HG03558 (cell line): ENCODE data around the gene UGT8.
"Not testable (repeated sequence)": the region's sequence is repeated elsewhere in the genome, so short reads cannot be mapped to it uniquely, and the experiment has no call there.

Experiments
- ATAC-seq: cut with Tn5 transposase; IDR thresholded peaks from one replicate; pipeline ENCODE4 v1.9.1; 2021; ENCODE audit warnings: moderate number of reproducible peaks; ENCODE audit not compliant: unreplicated experiment; ENCODE audit errors: extremely low read depth

Gene UGT8

DNA sequence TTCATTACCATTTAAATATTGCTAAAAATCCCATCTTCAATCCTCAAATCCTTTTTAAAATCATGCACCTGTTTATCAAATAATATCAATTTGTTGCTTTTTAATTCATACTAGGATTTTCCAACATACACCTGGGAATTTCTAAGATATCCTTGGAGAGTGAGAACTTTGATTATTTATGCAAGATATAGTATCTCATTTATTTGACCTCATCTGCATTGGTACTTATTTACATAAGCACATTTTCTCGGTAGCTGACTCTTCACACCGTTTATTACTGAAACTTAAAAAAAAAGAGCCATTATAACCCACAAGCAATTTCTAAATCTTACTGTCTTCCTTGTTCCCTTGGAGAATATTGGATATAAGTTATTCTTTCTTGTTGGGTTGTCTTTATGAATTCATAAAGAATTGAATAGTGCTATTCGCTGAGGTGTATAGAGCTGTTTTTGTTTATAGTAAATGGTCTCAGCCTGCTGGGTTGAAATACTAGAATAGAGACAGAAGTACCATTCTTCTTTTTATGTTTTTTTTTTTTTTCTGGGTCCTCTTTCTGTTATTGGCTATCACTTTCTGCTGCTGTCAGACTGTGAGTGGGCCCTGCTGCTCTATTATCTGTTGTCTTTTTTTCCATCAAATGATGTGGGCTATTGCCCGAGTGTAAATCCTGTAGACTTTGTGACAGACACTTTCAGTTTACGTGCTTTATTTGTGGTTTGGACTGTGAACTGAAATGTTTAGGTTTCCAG is 2.9 kb downstream of the UGT8 start:
- peak; percentile 20 for ATAC-seq

DNA sequence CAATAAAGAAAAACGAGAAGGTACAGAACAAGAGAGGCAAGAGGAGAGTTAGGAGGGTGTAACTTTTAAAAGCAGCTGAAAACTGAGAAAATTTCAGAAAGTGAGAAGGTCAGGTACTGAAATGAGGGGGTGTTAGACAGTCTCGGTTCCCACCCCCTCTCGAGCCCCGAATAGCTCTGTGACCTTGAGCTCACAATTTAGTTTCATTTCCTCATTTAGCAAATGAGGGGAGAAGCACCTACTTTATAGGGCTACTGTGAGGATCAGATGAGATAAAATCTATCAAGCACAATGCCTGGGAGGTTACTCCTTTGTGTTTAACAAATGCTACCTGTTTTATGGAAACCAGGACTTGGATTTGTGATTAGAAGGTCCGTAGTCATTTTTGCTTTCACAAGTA is 4.9 kb downstream of the UGT8 start:
- peak; percentile 92 for ATAC-seq

DNA sequence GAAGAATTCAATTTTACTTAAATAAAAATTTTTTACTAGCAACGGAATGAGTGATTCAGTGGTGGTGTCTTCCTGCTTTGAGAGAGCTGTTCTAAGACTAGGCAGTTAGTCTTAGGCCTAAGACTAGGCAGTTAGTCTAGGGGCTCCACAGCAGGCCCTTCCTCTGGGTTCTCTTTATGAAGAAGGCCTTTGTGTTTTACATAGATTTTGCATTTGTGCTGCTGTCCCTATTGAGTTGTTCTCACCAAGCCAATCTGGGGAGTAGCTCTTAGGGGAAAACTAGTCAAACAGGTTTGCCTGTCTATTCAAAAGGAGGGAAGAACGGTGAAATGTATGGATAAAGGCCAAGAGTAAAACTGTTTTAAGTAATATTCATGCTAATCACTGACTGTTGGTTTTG is 7.6 kb downstream of the UGT8 start:
- no peak for ATAC-seq

DNA sequence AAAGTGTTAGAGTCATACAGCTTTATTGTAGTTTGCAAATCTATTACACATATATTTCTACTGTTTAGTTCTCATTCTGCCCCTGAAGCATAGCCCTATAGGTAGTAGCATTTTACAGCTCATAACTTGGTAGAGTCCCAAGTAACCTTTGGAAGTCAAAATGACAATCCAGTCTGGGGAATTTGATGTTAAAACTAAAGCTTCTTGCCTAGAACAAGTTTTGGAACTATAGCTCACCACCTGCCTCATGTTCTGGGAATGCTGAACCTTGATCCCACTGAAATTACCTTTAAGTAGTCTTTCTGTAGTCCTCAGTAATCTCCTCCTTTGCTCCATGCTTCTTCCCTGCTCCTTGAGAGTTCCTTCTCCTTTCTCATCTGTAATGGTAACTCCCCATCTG is 8.4 kb downstream of the UGT8 start:
- no peak for ATAC-seq

DNA sequence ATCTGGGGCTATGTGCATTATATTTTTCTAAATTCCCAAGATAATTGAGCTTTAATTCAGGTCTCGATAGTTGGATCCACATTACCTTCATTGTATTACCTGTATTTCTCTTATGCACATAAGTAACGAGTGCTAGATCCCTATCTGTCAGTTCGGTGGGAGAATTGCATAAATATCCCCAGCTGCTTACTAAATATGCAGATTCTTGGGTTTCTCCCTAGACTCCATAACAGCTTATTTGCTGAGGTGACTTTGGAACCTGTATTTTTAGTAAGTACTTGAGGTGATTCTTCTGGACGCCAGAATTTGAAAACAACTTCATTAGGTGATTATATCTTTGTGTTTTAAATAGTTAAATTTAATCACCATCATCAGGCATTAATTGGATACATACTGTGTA is 15.0 kb downstream of the UGT8 start:
- ATAC-seq: no peak

DNA sequence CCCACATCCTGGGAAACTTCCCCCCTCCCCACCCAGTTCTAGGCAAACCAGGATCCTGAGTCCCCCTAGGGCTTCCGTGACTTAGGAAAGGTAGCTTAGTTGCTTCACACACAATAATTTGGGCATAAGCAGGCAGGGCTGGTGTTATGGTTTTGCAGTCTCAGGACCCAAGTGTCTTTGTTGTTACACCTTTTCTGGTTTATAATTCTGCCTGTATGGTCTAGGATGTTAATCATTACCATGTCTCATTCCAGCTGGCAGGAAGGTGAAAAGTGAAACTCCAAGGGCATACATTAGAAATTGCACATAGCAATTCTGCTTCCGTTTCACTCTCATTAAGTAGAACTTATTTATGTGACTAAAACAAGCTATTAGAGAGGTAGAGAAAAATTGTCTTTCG is 16.8 kb downstream of the UGT8 start:
- no peak for ATAC-seq

DNA sequence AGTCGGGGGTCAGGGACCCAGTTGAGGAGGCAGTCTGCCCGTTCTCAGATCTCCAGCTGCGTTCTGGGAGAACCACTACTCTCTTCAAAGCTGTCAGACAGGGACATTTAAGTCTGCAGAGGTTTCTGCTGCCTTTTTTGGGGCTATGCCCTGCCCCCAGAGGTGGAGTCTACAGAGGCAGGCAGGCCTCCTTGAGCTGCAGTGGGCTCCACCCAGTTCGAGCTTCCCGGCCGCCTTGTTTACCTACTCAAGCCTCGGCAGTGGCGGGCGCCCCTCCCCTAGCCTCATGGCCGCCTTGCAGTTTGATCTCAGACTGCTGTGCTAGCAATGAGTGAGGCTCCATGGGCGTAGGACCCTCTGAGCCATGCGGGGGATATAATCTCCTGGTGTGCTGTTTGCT is 17.4 kb downstream of the UGT8 start:
- ATAC-seq: not testable (repeated sequence)

DNA sequence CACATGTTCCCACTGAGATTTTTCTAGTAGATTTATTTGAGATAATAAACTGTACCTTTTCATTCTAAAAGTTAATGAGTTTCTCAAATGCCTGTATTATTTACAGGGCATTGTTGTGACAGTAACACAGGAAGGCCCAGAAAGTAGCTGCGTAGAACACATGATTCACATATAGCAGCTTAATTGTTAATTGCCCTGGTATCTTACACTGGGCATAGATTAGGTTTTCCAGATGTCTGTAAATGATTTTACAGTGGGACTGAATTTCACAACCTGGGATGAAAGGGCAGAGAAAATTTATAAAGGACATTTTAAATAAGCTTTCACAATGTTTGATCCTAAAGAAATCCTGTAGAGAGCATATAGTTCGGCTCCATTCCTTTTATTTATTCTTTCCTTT is 27.6 kb downstream of the UGT8 start:
- ATAC-seq: no peak

DNA sequence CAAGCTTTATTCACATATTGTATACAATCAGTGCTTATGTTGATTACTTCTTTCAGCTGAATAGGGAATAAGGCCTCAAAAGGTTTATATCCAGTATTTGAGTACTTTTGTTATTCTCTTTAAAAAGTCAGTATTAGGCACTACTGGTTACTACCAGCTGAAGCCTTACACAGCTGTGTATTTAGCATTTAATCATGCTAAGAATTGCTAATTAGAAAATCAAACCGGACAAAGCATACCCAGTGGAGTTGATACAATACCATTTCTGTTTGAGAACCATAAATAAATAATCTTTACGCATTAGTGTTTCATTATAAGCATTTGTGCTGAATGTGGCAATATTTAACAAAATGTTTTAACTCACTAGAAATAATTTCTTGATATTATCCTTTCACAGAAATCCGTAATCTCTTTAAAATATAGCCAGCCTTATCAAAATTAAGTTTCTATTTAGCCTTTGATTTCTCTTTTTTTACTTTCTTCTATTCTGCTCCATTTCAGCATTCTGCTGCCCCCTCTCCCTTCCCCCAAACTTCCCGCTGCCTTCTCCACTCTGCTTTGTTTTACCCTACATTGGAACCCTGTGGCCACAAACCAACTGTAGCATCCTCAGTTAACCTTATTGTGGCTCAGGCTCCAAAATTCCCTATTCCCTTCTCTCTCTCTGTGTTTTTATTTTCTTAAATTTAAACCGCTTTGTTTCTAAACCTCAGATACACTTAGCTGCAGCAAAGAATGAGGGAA is 37.8 kb downstream of the UGT8 start:
- no peak for ATAC-seq

DNA sequence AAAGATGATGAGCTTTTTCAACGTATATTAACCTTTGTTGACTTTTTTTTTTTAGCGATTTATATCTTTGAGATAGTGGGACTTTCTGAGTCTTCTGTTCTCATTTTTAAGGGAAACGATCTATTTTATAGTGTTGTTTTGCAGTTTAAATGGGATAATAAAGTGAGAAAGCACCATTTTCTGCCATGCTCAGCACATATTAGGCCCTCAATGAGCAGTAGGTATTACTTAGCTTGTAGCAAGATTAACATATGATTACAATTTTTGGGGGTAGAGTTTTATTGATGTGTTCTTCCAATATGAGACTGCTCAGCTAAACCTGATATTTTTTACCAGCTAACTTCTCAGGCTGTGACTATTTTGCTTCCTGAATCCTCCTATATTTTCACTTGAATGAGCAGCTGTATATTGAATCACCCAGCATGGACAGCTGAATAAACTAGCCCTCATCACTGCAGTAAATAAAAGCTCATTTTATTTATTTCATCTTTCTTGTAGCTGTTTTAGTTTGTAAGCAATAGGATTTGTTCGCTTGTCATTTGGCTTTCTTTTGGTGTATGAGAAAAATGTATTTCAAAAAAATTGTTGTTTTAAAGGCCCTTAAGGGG is 43.7 kb downstream of the UGT8 start:
- no peak for ATAC-seq

DNA sequence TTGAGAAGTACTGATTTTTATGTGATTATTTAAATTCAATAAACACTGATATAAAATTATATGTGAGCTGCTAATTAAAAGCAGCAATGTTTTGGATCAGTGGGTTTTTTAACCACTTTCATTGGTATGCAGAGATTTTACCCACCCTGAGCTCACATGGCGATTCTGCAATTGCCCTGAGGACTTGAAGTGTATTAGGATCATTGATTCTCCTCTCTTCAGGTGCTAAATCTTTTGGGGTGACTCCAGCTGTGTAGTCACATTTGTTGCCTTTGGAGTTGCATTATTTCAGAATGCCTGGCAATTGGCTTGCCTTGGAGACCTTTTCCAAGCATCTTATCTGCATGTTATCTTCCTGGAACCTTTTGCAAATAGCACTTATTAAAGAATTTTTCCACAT is 51.3 kb downstream of the UGT8 start:
- ATAC-seq: no peak

DNA sequence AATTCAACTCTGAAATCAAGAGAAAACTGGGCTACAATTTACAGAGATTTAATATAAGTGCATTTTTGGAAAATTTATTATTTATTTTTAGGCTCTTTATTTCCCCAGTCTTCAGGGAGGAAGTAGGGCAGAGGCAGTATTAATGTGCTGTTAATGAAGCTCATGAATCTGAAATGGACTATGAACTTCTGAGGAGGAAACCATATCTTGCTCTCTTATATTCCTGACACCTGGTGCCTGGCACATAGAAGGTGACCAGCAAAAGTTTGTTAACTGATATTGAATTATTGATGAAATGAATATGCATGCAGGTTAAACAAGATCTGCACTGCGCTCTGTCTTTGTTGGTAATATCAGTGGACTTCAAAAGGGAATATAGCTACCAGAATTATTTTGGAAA is 55.1 kb downstream of the UGT8 start:
- ATAC-seq: no peak

DNA sequence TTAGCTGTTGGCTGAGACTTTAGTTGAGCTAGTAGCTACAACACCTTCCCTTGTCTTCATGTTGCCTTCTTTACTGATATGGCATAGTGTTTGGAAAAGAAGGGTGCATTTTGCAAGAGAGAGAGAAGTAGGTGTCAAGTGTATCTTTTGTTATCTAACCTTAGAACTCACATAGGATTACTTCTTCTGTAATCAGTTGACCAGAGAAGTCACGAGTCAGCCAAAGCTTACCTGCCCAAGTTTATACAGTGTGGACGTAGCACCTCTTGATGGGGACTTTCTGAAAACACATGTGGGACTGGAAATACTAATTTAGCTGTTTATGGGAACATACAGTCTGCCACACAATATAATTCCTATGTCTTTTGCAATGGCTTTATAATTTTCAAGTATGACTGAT is 56.0 kb downstream of the UGT8 start:
- ATAC-seq: no peak

DNA sequence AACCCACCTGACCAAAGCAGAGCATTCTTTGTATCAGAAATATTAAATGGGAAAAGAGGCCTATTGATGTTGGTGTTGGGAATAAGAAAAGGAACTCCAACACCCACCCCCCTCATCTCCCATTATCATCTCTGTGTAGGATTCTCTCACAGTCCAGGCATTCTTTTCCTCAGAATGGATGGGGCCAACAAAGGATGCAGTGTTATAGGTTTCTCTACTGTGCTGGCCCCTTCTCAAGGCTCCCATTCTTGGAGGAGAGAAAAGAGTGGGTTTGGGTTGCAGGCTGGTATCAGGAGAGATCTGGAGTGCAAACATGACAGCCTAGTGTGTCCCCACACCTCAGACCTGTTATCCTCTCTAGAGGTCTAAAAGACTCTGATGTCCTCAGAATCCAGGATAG is 59.6 kb downstream of the UGT8 start:
- ATAC-seq: no peak

DNA sequence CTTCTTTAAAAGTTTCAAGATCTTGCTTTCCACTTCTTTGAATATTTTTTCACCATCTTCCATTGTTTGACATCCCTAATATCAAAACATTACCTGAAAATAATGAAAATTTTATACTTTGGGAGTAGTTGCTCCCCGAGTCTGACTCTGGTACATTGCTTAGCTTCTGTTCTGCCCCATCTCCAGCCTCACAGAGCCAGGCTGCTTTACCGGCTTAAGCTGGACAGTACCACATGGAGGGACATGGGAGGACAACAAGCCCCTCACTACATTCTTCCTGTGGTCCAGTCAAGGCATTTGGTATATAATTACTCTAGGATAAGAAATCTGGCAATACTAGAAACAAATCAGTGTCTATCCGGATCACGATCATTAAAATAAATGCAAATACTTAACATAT is 60.2 kb downstream of the UGT8 start:
- ATAC-seq: no peak

DNA sequence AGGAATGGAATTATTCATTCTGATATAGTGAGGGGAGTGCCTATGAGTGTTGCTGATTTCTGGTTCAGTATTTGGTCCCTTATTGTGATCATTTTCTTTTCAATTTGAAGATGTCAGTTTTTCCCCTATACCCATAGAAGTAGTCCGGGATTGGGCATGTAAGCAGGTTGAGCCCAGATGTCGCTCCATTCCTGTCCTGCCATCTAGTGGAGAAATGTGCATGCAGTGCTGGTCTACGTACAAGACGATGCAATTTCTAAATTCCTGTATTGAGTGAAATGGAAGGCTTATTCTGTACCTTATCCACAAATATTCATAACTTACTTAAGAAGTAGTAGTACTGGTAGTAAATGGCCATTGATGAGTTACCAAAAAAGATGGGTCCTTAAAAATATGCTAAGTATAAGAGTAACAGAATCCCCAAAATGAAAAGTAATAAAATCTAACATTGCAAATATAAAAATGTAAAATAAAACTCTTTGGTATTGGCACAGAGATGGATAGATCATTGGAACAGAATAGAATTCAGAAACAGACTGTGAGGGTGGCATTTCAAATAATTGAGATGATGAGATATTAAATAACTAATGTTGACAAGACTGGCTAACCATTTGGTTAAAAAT is 60.9 kb downstream of the UGT8 start:
- peak; percentile 94 for ATAC-seq

DNA sequence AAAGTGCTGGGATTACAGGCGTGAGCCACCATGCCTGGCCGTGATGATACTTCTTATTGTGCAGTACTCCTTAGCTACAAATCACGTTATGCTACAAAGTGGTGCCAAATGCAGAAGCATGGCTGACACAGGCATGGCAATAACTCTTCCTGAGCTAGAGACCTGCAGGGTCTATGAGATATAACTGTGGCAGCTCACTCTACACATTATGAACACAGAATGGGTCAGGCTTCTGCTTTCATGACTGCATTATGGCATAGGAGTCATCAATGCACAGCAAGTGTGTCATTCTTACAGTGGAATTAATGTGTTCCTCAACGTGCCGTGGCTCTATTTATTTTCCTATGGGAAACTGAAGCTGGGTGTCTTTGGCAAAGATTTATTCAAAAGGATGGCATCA is 64.5 kb downstream of the UGT8 start:
- no peak for ATAC-seq

DNA sequence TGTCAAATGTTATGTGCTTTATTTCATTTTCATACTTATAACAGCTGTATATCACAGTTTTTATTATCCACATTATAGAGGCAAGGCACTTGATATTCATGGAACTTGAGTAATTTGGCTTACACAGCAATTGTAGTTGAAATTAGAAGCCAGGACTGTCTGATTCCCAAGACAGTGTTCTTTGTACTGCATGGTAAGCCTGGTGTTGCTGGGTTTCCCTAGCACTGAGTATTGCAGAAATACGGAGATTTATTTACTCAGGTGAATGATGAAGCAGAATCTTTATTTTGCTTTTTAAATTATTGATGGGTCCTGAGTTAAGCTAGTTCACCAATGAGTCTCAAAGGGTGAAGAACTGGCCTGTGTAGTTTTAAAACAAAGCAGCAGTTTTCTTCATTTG is 70.0 kb downstream of the UGT8 start:
- no peak for ATAC-seq

DNA sequence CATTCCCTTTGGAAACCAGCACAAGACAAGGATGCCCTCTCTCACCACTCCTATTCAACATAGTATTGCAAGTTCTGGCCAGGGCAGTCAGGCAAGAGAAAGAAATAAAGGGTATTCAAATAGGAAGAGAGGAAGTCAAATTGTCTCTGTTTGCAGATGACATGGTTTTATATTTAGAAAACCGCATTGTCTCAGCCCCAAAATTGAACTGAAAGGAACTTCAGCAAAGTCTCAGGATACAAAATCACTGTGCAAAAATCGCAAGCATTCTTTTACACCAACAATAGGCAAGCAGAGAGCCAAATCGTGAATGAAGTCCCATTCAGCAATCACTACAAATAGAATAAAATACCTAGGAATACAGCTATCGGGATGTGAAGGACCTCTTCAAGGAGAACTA is 72.1 kb downstream of the UGT8 start:
- ATAC-seq: not testable (repeated sequence)

DNA sequence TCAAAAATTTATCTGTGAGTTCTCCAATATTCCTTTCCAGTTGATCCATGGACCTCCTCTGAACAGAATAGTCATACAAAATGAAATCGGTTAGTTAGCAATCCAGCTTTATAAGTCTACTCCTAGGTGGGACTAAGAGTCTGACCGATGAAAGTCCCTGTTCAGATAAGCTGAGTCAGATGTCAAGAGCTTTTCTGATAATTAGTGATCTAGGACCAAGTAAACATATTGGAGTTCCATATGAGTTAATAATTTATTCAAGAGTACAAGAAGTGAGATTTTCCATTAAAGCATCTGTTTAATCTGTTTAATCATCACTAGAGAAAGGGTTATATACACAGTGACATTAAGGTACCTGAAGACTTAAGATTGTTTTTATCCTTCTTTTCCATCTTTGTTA is 74.7 kb downstream of the UGT8 start:
- no peak for ATAC-seq

DNA sequence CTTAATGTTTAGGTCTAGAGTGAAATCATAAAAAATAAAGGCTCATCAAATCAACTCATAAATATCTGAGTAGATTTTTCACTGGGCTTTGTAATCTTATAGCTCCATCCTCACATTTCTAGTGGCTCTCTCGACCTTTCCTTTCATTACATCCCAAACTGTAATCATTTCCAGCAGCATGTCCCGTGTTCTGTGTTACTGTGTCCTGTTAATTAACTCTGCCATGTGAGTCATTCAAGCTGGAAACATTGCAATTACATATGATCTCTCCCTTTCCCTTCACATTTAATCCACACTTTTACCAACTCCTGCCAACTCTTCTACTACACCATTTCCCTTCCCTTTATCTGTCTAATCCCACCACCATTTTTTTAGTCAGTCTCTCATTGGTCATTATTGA is 75.5 kb downstream of the UGT8 start:
- no peak for ATAC-seq
